Hindlimb muscle (tissue), 1 donor: Measurements from ENCODE around the gene MTNR1B. TPM values are rescaled to one million over a fixed set of nuclear protein-coding genes. Genes with fewer than 3 reads are reported as not detected.

ENCODE experiments used
- polyA plus RNA-seq: library from polyadenylated mRNA; unstranded; fragments of 120-200 nt; gene quantifications from one replicate; pipeline ENCODE4 v1.2.1, GENCODE V29; 2013; ENCODE audit not compliant: insufficient read length

The MTNR1B gene
- polyA plus RNA-seq, 1 donor: not detected

Other genes starting within 250 kb of the MTNR1B start
- gene SLC36A4, start 228.3 kb downstream of the MTNR1B start, polyA plus RNA-seq: 6.8 TPM